GM19035 (cell line): ENCODE results near the gene DNAH9.

Source experiments
- ATAC-seq: cut with Tn5 transposase; IDR thresholded peaks from one replicate; pipeline ENCODE4 v1.9.1; 2021; ENCODE audit not compliant: unreplicated experiment

Gene DNAH9

DNA sequence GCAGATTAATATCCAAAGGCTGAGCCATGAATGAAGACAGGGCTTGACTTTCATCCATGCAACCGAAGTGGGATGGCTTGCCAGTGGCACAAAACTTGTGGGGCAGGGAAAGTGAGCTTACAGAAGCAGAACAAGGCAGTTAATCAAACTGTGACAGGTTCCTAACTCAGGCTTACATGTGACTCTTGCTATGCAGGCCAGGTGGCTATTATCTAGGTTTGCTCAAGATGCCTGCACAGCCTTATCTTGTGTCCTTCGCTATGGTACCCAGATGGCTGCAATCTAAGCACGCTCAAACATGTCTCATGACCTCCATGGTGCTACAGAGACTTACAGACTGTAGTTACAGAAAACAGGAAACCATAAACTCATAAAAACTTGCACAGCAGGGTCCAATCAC, 8.6 kb upstream of the DNAH9 start:
- ATAC-seq, result no peak

DNA sequence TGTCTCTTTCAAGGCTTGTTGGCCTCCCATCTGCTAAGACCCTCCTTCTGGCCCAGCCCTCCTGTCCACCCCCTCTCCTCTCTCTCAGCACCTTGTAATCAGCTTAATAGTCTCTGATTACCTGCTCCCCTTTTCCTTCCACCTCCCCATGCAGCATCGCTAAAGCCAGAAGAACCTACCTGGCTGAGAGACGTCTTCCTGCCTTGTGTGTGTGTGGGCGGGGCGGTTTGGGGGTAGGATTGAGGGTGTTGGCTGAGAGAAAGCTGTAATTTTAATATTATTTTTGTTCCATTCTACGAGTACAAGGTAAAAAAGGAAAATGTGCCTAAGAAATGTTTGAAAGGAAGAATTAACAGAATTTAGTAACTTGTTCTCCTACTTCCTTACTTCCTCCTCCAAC, 3.4 kb downstream of the DNAH9 start:
- ATAC-seq, result no peak

DNA sequence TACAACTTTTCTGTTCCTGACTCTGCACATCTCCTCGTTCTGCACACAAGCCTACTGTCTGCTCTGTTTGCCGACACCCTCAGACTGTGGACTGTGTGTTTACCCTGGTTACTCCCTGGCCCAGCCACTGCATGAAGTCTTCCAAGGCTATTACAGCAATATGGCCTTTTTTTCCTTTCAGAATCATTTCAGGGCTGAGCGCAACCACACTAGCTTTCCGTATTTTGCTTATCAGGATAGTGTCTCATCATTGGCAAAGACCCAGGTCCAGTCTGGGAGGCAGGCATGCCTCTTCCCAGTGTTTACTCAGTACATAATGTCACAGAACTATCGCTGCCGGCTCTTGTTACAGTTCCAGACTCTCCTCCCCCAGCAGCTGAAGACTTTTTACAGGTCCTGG, 10.1 kb downstream of the DNAH9 start:
- ATAC-seq, result no peak

DNA sequence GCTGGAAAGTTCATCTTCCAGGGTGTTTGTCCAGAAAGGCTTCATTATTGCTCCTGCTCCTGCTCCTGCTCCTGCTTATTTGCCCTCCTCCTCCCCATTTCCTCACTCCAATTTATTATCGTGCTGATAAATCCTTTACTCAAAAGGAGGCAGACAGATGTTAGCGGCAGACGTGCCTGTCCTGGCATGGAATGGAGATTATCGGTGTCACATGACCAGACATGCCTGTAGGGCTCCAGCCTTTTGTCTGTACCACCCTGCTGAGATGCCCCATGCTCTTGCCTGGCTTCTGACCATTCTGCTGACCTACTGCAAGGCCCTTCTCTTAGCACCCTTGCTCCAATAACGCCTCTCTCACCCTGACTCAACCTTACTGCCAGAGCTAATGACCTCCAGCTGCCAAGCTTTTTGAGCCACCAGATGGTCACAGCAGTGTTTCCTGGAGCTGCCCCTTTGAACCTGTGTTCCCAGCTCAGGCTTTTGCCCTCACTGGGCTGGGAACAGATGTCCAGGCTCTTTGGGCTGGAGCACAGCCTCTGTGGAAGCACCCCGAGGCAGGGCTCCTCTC, 12.8 kb downstream of the DNAH9 start:
- no peak for ATAC-seq

DNA sequence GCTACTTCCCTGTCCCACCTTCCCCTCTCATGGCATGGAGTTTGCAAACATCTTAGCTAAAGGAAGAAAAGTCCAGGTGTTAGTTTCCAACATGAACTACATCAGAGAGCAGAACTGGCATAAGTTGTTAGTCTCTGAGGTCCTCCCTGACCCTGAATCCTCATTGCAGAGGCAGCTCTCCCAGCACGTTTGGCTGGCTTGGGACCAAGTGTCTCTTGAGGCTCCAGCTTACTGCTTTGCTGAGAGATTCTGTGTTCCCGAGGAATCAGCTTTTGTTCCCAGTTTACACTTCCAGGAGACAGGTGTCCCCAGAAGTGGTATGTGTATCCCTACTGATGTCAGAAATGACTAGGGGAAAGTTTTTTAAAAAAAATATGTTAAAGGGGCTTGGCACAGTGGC, 14.7 kb downstream of the DNAH9 start:
- ATAC-seq, result no peak

DNA sequence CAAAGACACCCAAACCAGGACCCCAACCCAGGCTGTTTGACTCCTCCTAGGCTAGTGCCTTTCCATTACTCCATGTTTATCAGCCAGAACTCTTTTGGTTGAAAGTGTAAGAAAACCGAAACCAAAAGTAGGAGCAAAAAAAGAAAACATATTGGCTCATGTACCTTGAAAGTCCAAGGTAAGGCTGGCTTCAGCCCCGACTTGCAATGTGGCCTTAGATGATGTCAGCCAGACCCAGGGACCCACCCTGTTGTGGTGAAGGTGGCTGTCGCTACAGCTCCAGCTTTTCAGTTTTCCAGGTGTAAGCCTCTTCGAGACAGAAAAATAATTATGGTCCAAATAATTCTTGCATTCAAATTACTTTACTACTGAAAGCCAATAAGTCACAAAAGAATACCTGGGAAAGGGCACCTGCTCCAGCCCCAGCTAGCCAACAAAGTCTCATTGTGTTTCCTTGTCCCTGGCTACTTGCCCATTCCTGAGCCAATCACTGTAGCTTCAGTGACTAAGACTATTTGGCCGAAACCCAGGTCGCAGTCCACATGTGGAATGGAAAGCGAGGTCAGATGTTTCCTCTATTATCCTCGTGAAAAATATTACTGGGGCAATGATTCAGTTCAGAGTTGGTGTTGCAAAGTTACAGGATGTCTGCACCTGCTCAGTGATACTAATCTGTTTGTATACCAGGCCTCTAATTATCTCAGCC, 20.7 kb downstream of the DNAH9 start:
- ATAC-seq, result no peak

DNA sequence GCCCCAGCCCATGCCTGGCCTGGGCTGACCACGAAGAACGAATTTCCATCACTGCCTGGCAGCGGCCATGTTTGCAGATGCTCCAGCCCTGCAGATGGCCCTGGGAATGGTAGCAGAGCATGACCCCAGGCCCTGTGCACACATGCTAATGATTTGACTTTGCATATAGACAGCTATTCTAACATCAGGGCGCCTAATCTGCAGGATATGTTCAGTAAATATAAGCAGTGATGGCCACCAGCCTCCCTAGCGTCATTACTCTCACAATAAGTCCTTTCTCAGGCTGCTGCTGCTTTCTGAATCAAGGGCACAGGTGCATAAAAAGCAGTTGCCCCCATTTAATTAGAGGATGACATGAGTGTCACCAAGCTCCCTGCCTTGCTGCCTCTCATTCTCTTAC, 24.2 kb downstream of the DNAH9 start:
- no peak for ATAC-seq

DNA sequence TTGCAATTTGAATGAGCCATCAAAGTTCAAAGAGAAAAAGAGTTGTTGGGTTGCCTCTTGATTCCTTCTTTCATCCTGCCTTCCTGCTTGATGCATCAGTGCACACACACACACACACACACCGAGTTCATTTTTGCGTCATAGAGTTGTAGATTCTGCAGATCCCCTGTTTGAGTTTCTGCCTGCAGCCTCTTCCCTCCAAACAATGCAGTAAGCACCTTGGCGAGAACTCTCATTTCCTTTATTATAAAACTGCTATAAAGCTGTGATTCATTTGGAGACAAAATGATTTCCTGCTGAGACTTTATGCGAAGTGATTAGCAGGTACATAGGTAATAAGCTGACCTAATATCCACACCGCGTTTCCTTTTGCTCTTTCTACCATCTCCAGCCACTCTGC, 26.7 kb downstream of the DNAH9 start:
- no peak for ATAC-seq

DNA sequence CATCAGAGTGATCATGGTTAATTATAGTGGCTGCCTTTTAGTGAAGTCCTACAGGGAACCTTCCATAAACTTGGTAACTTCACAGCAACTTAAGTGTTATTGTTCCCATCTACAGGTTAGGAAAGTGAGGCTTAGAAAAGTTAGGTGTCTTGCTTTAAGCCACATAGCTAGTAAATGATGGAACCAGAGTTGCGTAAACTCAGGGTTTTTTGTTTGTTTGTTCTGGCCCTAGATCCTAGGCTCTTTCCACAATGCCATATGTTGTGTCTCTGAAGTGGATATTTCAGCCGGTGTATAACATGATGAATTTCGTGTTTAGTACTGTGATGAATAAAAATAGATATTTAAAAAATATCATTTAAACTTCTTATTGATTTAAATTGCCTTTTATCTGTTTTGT, 27.6 kb downstream of the DNAH9 start:
- no peak for ATAC-seq

DNA sequence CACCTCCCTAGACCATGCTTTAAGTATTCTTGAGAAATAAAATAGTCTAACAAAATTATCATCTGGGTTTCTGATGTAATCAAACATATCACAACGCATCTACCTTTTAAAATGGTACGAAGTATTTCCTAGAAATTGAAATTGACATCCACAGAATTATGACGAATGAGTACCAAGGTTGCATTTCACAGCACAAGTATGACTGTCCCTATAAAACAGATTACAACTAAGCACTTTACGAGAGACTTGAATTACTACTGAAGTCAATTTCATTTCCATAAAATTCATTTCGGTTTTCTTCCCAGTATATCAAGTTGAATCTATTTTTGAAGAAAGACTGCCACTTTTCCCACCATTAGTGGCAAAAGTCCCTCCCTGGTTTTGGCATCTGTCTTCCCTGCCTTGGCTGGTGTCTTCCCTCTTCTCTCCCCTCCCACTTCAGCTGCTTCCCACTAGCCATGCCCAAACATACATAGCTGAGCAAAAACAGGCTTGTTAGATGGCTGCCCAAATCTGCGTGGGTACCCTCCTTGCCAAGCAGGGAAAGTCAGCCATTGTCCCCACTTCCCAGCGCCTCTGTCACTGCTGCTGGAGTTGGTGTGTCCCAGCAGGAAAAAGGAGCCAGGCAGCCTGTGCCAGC, 29.2 kb downstream of the DNAH9 start:
- ATAC-seq, result no peak

DNA sequence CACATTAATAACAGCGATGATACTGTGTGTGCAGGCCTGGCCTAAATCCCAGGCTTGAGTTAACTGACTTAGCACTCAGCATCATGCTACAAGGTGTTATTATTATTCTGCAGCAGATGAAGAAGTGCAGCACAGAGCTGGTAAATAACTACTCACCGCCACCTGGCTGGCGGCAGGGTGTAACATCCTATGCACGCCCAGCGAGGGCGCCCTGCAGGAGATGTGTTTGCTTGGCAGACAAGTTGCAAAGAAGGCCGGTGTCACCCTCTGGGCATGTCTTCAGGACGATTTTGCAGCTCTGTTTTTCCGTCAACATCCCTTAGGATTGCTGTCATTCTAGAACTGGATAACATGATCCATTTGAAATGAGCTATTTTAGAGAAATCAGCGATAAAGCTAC, 30.1 kb downstream of the DNAH9 start:
- ATAC-seq, result no peak

DNA sequence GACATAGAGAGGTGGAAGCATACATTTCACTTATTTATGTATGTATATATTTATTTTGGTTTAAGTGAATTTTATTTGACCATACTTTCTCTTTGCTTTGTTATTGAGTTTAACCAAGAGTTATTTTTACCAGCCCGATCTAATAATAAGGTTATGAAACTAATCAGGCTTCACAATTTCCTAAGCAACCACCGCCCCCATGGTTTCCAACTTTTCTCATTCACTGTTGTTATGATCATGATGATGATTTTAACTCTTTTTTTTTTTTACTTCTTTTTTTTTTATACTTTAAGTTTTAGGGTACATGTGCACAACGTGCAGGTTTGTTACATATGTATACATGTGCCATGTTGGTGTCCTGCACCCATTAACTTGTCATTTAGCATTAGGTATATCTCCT, 30.6 kb downstream of the DNAH9 start:
- no peak for ATAC-seq

DNA sequence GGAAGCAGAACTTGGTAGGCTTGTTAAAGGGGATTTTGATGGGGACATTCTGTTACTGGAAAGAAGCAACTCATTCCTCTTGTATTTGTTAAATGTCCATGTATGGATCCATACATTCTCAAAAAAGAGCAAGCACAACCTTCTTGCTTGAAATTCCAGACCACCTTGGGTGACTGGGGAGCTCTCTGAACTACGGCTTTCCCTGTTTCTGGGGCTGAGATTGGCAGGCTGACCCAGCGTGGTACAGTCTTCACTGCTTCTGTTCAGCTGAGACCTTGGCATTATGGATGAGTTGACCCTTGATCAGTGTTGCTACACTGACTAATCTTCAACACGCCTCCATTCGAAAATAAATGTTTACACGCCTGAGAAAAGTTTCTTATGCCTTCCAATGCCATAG, 38.5 kb downstream of the DNAH9 start:
- ATAC-seq, result no peak

DNA sequence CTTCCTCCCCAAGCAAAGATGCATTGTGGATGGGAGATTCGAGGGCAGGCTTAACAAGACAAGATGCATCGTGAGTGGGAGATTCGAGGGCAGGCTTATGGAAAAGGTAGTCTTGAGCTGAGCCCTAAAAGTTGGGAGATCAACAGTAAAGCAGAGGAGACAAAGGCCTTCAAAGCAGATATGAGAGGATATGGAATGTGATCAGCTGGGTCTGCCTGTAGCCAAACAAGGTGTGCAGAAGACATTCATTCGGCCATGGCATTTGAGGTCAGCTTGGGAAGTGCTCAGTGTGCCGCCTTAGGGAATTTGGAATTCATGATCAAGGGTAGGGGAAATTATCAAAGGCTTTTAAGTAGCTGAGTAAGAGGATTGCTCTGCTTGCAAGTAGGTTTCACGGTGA, 39.5 kb downstream of the DNAH9 start:
- ATAC-seq, result no peak

DNA sequence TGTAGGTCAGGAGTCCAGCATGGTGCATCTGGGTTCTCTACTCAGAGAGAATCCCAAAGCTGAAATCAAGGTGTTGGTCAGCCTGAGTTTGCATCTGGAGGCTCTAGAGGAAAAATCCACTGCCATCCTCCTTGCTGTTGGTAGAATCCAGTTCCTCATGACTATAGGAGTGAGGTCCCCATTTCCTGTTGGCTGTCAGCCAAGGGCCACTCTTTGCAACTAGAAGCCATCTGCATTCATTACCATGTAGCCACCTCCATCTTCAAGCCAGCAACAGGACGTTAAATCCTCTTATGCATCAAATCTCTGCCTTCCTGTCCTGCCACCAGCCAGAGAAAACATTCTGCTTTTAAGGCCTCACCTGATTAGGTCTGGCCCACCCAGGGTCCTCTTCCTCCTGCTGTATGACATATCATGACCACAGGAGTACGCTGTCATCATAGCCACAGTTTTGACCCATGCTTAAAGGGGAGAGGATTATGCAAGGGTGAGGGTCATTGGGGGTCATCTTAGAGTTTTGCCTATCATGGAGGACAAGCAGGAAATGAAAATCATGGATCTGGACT, 40.5 kb downstream of the DNAH9 start:
- no peak for ATAC-seq

DNA sequence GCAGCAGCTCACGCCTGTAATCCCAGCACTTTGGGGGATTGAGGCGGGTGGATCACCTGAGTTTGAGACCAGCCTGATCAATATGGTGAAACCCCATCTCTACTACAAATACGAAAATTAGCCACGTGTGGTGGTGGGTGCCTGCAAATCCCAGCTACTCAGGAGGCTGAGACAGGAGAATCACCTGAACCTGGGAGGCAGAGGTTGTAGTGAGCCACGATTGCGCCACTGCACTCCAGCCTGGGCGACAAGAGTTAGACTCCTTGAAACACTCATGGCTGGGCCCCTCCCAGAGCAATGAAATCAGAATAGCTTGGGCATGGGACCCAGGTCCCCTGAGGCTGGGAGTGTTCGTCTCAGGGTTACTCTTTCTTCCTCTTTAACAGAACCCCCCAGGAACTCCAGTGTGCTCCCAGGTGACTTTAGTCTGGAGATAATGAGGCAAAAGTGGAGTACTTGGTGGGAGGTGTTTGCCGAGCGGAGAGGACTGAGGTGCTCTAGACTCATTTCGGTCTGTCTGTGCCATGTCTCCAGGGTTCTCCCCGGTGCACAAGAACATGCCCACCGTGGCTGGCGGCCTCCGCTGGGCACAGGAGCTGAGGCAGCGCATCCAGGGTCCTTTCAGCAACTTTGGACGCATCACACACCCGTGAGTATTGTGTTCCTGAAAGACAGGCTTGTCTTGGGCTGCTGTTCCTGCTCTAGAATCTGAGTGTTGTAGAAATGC, 41.6 kb downstream of the DNAH9 start:
- ATAC-seq, result no peak

DNA sequence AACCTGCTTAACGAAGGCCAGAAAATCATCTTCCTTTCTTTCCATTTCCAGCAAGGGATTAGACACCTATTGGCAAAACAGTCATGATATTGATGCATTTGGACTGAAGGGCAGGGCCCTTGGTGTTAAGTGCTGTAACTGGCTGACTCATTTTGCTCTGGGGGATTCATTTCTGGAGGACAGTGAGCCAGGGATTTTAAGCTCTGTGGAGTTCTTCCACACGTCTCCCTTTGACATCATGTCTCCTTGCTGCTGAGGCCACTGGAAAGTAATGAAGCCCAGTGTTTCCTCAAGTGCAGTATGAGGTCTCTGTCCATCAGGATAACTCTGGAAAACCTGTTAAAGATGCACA, 42.2 kb downstream of the DNAH9 start:
- no peak for ATAC-seq

DNA sequence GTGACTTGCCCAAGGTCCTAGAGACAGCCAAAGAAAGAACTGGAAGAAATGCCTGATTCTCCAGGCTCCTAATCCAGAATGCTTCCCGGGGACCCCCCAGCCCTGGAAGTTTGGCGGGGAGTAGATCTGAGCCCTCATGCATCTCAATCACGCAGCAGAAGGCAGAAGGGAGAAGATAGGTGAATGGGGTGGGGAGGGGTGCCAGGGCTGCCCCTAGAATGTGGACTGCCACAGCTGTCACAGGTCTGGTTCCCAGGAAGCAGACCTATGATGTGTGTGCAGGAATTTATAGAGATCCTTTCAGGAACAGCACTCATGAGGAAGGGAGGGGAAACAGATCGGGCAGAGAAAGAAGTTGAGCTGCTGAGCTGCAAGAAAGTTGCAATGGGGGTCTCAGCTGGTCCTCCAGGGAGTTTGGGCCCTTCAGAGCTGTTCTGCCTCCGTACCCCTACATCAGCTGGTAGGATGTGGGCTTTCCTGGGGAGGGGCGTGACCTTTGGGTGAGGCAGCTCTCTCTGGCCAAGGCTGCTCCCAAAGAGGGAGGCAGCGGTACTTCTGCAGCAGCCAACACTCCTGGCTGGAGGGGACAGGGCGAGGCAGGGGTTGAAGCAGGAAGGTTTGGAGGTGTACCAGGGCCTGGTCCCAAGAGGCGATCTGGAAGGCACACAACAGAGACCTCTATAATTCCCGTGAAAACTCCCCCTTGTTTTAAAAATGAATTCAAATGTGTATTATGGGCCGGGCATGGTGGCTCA, 43.4 kb downstream of the DNAH9 start:
- no peak for ATAC-seq

DNA sequence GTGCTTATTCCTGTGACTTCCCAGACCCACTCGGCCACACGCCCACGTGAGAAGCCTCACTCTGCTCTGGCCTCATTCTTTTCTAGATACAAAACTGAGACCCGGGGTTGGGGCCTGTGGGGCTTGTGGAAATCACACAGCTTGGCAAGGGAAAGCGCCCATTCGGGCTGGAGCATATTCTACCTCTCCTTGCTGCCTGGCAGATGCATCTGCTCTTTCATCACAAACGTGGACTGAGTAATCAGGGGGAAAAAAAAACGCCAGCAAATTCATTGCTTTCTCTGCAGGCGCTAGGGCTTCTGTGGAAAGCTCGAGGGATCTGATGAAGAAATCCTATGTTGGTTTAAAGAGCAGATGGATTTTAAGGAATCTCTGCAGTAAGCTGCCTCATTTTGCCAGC, 44.4 kb downstream of the DNAH9 start:
- ATAC-seq, result no peak

DNA sequence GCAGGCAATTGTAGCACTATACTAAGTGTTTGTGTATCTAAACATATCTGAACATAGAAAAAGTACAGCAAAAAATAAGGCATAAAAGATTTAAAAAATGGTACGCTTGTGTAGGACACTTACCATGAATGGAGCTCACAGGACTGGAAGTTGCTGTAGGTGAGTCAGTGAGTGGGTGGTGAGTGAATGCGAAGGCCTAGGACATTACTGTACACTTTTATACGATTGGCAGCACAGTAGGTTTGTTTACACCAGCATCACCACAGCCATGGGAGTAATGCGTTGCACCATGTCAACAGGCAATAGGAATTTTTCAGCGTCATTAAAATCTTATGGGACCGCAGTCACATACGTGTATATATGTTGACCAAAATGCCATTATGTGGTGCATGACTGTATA, 45.6 kb downstream of the DNAH9 start:
- no peak for ATAC-seq
